HL-60 (cell line): Measurements from ENCODE around the gene ZBTB24.
A peak's percentile ranks its signal among the peaks of the same experiment; 100 is the strongest.

Source experiments
- CTCF ChIP-seq: IDR thresholded peaks from one replicate; pipeline ENCODE4 v1.5.1; 2011; ENCODE audit warnings: low read length, control low read depth, inconsistent platforms; ENCODE audit not compliant: insufficient read depth
- GABPA ChIP-seq: IDR thresholded peaks from 2 replicates; pipeline ENCODE4 v1.6.1; 2012; ENCODE audit warnings: low read depth
- POLR2AphosphoS5 ChIP-seq: IDR thresholded peaks from 2 replicates; pipeline ENCODE4 v1.6.1; 2012; ENCODE audit warnings: low read depth
- REST ChIP-seq: IDR thresholded peaks from 2 replicates; pipeline ENCODE4 v1.6.1; 2012; ENCODE audit warnings: low read depth; ENCODE audit not compliant: insufficient replicate concordance
- SPI1 ChIP-seq: IDR thresholded peaks from 2 replicates; pipeline ENCODE4 v1.6.1; 2012; ENCODE audit warnings: low read depth, mild to moderate bottlenecking, borderline replicate concordance

DNA sequence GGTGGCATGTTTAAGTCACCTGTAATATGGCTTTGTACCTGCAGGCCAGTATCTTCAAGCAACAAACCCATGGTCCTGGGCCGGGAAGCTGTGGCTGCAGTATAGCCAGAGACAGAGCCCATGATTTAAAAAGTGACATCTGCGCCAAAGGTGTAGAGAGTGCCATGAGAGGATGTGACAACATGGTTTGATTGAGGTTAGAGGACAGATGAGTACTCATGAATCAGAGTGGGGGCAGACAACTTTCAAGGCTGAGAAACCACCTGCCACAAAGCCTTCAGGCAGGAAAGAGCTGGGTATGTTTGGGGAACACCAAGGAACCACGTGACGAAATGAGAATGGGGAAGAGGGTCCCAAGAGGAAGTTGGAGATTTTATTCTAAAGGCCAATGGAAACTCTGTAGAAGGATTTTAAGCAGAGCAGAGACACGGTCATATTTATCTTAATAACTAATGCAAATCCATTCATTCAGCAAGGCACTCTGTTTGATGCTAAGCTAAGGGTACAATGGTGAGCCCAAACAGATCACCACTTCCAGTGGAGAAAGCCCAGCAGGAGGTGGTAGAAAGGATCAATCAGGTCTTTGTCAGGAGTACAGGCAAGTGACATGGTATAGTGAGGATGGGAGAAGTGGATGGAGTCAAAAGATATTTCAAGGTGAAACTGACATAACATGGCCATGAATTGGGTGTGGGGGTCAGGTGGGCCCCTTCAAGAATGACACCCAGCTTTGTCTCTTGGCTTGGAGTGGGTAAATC, 24.1 kb downstream of the ZBTB24 start:
- TF ChIP-seq CTCF (no peak), POLR2AphosphoS5 (peak; percentile 48; the same call in 1 of the 2 replicates), GABPA (peak; percentile 46; the same call in 1 of the 2 replicates), REST (no peak), SPI1 (peak; percentile 92)
